Stimulated activated CD8-positive, alpha-beta memory T cell treated with anti-CD3 and anti-CD28 coated beads, Interleukin-7, amount 100 ng/mL, for 4 hours (primary cell): ENCODE results near the gene CAPZB.

Source experiments
- DNase-seq, 2 donors: peaks; one replicate each; pipeline ENCODE4 v3.0.0-alpha.2; 2020; ENCODE audit warnings: low read depth in 2 of 2

CAPZB gene

GRCh38 chr1:19348441-19349198 lies 136.7 kb downstream of the CAPZB start:
- DNase-seq: no peak

GRCh38 chr1:19347533-19348172 lies 137.7 kb downstream of the CAPZB start:
- no peak for DNase-seq

GRCh38 chr1:19346026-19346425 lies 139.3 kb downstream of the CAPZB start:
- no peak for DNase-seq

- no peak for DNase-seq
Observed at GRCh38 chr1:19345391-19345790, 139.9 kb downstream of the CAPZB start.

GRCh38 chr1:19344831-19345230 lies 140.5 kb downstream of the CAPZB start:
- no peak for DNase-seq

- DNase-seq: peak in 1 of 2 donors; percentile 6
Observed at GRCh38 chr1:19344372-19344810, 140.9 kb downstream of the CAPZB start.

- DNase-seq: no peak
Observed at GRCh38 chr1:19343617-19344350, 141.6 kb downstream of the CAPZB start.

GRCh38 chr1:19342894-19343616 lies 142.3 kb downstream of the CAPZB start:
- no peak for DNase-seq

- no peak for DNase-seq
Observed at GRCh38 chr1:19342062-19342750, 143.1 kb downstream of the CAPZB start.

- peak; percentile 53 for DNase-seq
Observed at GRCh38 chr1:19341201-19342061, 143.9 kb downstream of the CAPZB start.

- DNase-seq: no peak
Observed at GRCh38 chr1:19340387-19340937, 144.9 kb downstream of the CAPZB start.

GRCh38 chr1:19339214-19339861 lies 146.0 kb downstream of the CAPZB start:
- DNase-seq: no peak

- no peak for DNase-seq
Observed at GRCh38 chr1:19338323-19338762, 147.0 kb downstream of the CAPZB start.

GRCh38 chr1:19337289-19337688 lies 148.1 kb downstream of the CAPZB start:
- no peak for DNase-seq

- no peak for DNase-seq
Observed at GRCh38 chr1:19336543-19336942, 148.8 kb downstream of the CAPZB start.

GRCh38 chr1:19333587-19334354 lies 151.6 kb downstream of the CAPZB start:
- DNase-seq: no peak

GRCh38 chr1:19332832-19333231 lies 152.5 kb downstream of the CAPZB start:
- DNase-seq: no peak

GRCh38 chr1:19331262-19331878 lies 154.0 kb downstream of the CAPZB start:
- DNase-seq: no peak
